Measurements from ENCODE around the gene LPP. TPM values are rescaled to one million over a fixed set of nuclear protein-coding genes. Genes with fewer than 3 reads are reported as not detected.

LPP gene
- total and polyA plus RNA-seq, 10 of the 15 experiments (the other 5 are each of a cell fraction or from before 2014, with no cell fraction given) = under 0.01 to 0.62 (median 0.03) TPM

- intact Hi-C loops (cut with micrococcal nuclease; ENCODE audit: unreplicated experiment) (no loop called here), in situ Hi-C loops (cut with MboI) (no loop called here)
- no peak for FAIRE-seq
- no peak for DNase-seq (ENCODE audit: low read depth, low spot score)
- ATAC-seq = no peak
- ChIA-PET CTCF (no interaction called here), POLR2A (no interaction called here), SMC1A (ENCODE audit: uncharacterized antibody, unreplicated experiment) (no interaction called here), RAD21 (ENCODE audit: unreplicated experiment) (no interaction called here)
- no TSS peak for BruUV-seq (replicated peaks)
- H3K4me1 ChIP-seq (ENCODE audit: control insufficient read depth, insufficient read depth, low read length) = no peaks in the 10 kb centered on the region
- no peak for TF ChIP-seq BHLHE40 (IDR thresholded peaks at IDR 0.05; ENCODE audit: borderline replicate concordance in 1 of 2, low read depth in 2 of 2, low read length in 1 of 2)
- WGBS (ENCODE audit: insufficient coverage, insufficient replicate concordance, low lambda C conversion rate, missing lambda C conversion rate) = 36% methylated on average over 1 of the region's 1 CpG
- no peaks in the 10 kb centered on the region for H4K20me1 ChIP-seq (ENCODE audit: control insufficient read depth, insufficient read depth)
- no peaks in the 10 kb centered on the region for H3K36me3 ChIP-seq (ENCODE audit: control insufficient read depth in 2 of 2, insufficient read depth in 2 of 2, low read length in 1 of 2)
- no peak overlapping the region for H3K27ac ChIP-seq (ENCODE audit: control insufficient read depth, insufficient read depth)
- H3K27me3 ChIP-seq (replicated peaks in 1 of 2; ENCODE audit: control insufficient read depth in 2 of 2, insufficient read depth in 2 of 2, low read length in 1 of 2) = 0 out of 4 replicates have a peak, but pooled peaks cover 0 to 3% of the 10 kb centered on the region in 2 experiments
- H3K79me2 ChIP-seq (ENCODE audit: control insufficient read depth, insufficient read depth, low read length) = no peaks in the 10 kb centered on the region
- no peak overlapping the region for H3K4me3 ChIP-seq
- H3K4me2 ChIP-seq (ENCODE audit: control insufficient read depth, insufficient read depth) = no peak overlapping the region
- H2AFZ ChIP-seq (ENCODE audit: control insufficient read depth, low read depth, low read length) = no peak overlapping the region
- H3K9ac ChIP-seq (ENCODE audit: control insufficient read depth, insufficient read depth, low read length) = no peak overlapping the region
- no peaks in the 10 kb centered on the region for H3K9me3 ChIP-seq (replicated peaks; ENCODE audit: control insufficient read depth, insufficient read depth, low read length)
These were observed 565.6 kb downstream of the LPP start for GRCh38 chr3:188719545-188719944.

DNA sequence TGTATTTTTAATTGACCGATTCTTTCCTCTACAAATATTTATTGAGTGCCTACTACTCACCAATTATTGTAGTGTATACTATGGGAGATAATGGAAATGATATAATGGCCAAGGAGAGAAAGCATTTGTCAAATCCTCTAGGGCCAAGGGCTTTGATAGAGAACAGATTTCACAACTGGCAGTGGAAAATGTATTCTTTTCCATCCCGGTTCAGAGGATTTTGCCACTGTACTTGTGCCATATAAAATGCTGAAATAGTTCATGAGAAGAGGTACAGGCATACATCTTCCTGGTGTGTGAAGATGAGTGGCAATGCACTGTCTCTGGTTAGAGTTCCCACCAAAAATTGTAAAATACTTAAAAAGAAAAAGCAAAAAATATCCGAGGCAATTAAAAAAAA, 566.3 kb downstream of the LPP start:
- in situ Hi-C loops (cut with MboI) = no loop called here
- Histone ChIP-seq H3K4me1 (ENCODE audit: control insufficient read depth, insufficient read depth, low read length) (no peaks in the 10 kb centered on the region), H3K9me3 (replicated peaks; ENCODE audit: control insufficient read depth, insufficient read depth, low read length) (no peaks in the 10 kb centered on the region), H3K79me2 (ENCODE audit: control insufficient read depth, insufficient read depth, low read length) (no peaks in the 10 kb centered on the region), H4K20me1 (ENCODE audit: control insufficient read depth, insufficient read depth) (no peaks in the 10 kb centered on the region), H3K4me3 (no peak overlapping the region), H3K4me2 (ENCODE audit: control insufficient read depth, insufficient read depth) (no peak overlapping the region), H3K36me3 (ENCODE audit: control insufficient read depth in 2 of 2, insufficient read depth in 2 of 2, low read length in 1 of 2) (no peaks in the 10 kb centered on the region), H2AFZ (ENCODE audit: control insufficient read depth, low read depth, low read length) (no peak overlapping the region), H3K27ac (ENCODE audit: control insufficient read depth, insufficient read depth) (no peak overlapping the region), H3K9ac (ENCODE audit: control insufficient read depth, insufficient read depth, low read length) (no peak overlapping the region), H3K27me3 (replicated peaks in 1 of 2; ENCODE audit: control insufficient read depth in 2 of 2, insufficient read depth in 2 of 2, low read length in 1 of 2) (0 out of 4 replicates have a peak, but pooled peaks cover 0 to 3% of the 10 kb centered on the region in 2 experiments)
- DNase-seq (ENCODE audit: low read depth, low spot score) (no peak), FAIRE-seq (no peak), ATAC-seq (no peak)
- WGBS (ENCODE audit: insufficient coverage, insufficient replicate concordance, low lambda C conversion rate, missing lambda C conversion rate) = 47% methylated on average over 2 of the region's 3 CpGs
- POLR2A ChIA-PET = no interaction called here
- no TSS peak for BruUV-seq (replicated peaks)
- RAD21 ChIA-PET (ENCODE audit: unreplicated experiment) = no interaction called here
- CTCF ChIA-PET = no interaction called here
- SMC1A ChIA-PET (ENCODE audit: uncharacterized antibody, unreplicated experiment) = no interaction called here
- intact Hi-C loops (cut with micrococcal nuclease; ENCODE audit: unreplicated experiment) = no loop called here
- no peak for TF ChIP-seq WRNIP1 (IDR thresholded peaks at IDR 0.05; ENCODE audit: borderline replicate concordance, low read depth, low read length)
- TF ChIP-seq BHLHE40 (IDR thresholded peaks at IDR 0.05; ENCODE audit: borderline replicate concordance in 1 of 2, low read depth in 2 of 2, low read length in 1 of 2) = no peak
- TF ChIP-seq RAD51 (IDR thresholded peaks at IDR 0.05) = no peak
- TF ChIP-seq, protein P1, sequence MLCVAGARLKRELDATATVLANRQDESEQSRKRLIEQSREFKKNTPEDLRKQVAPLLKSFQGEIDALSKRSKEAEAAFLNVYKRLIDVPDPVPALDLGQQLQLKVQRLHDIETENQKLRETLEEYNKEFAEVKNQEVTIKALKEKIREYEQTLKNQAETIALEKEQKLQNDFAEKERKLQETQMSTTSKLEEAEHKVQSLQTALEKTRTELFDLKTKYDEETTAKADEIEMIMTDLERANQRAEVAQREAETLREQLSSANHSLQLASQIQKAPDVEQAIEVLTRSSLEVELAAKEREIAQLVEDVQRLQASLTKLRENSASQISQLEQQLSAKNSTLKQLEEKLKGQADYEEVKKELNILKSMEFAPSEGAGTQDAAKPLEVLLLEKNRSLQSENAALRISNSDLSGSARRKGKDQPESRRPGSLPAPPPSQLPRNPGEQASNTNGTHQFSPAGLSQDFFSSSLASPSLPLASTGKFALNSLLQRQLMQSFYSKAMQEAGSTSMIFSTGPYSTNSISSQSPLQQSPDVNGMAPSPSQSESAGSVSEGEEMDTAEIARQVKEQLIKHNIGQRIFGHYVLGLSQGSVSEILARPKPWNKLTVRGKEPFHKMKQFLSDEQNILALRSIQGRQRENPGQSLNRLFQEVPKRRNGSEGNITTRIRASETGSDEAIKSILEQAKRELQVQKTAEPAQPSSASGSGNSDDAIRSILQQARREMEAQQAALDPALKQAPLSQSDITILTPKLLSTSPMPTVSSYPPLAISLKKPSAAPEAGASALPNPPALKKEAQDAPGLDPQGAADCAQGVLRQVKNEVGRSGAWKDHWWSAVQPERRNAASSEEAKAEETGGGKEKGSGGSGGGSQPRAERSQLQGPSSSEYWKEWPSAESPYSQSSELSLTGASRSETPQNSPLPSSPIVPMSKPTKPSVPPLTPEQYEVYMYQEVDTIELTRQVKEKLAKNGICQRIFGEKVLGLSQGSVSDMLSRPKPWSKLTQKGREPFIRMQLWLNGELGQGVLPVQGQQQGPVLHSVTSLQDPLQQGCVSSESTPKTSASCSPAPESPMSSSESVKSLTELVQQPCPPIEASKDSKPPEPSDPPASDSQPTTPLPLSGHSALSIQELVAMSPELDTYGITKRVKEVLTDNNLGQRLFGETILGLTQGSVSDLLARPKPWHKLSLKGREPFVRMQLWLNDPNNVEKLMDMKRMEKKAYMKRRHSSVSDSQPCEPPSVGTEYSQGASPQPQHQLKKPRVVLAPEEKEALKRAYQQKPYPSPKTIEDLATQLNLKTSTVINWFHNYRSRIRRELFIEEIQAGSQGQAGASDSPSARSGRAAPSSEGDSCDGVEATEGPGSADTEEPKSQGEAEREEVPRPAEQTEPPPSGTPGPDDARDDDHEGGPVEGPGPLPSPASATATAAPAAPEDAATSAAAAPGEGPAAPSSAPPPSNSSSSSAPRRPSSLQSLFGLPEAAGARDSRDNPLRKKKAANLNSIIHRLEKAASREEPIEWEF (IDR thresholded peaks at IDR 0.05; ENCODE audit: insufficient replicate concordance, low read depth, low read length) = no peak
- no peak for TF ChIP-seq RFX5 (IDR thresholded peaks at IDR 0.05; ENCODE audit: low read depth, low read length)
- TF ChIP-seq POLR2AphosphoS2 (IDR thresholded peaks at IDR 0.05; ENCODE audit: low read depth, low read length) = no peak
- no peak for TF ChIP-seq STAT3 (IDR thresholded peaks at IDR 0.05; ENCODE audit: low read depth, low read length)
- TF ChIP-seq JUNB (IDR thresholded peaks at IDR 0.05) = no peak
- TF ChIP-seq ATF2 (IDR thresholded peaks at IDR 0.05; ENCODE audit: low read length) = no peak
- TF ChIP-seq, protein P2, sequence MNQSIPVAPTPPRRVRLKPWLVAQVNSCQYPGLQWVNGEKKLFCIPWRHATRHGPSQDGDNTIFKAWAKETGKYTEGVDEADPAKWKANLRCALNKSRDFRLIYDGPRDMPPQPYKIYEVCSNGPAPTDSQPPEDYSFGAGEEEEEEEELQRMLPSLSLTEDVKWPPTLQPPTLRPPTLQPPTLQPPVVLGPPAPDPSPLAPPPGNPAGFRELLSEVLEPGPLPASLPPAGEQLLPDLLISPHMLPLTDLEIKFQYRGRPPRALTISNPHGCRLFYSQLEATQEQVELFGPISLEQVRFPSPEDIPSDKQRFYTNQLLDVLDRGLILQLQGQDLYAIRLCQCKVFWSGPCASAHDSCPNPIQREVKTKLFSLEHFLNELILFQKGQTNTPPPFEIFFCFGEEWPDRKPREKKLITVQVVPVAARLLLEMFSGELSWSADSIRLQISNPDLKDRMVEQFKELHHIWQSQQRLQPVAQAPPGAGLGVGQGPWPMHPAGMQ (IDR thresholded peaks at IDR 0.05; ENCODE audit: borderline replicate concordance) = no peak

All from GM12878 (cell line).